Liver (tissue), 3 donors: Measurements from ENCODE around the gene SLC25A15.

Experiments used
- HNF4A ChIP-seq, 2 donors: conservative IDR thresholded peaks; 2 replicates each; pipeline ENCODE4 v1.6.1; 2016; ENCODE audit warnings: antibody characterized with exemption in 2 of 2, mild to moderate bottlenecking in 2 of 2
- SP1 ChIP-seq: IDR thresholded peaks from 2 replicates; pipeline ENCODE4 v1.6.1; 2018; ENCODE audit warnings: antibody characterized with exemption, mild to moderate bottlenecking
- TAF1 ChIP-seq: conservative IDR thresholded peaks from 2 replicates; pipeline ENCODE4 v1.6.1; 2016; ENCODE audit warnings: antibody characterized with exemption, mild to moderate bottlenecking
- YY1 ChIP-seq: IDR thresholded peaks from 2 replicates; pipeline ENCODE4 v1.6.1; 2016; ENCODE audit warnings: antibody characterized with exemption, mild to moderate bottlenecking
- TF ChIP-seq, protein P1 (sequence below): fragments of 150-350 bp; IDR thresholded peaks from 2 replicates; pipeline ENCODE4 v1.5.1; 2017; ENCODE audit warnings: improper control_type of control experiment, low read depth, low read length; ENCODE audit not compliant: missing input control
- TF ChIP-seq, protein P2 (sequence below): IDR thresholded peaks from 2 replicates; pipeline ENCODE4 v1.6.1; 2016; ENCODE audit warnings: antibody characterized with exemption
- TF ChIP-seq, protein P3 (sequence below): IDR thresholded peaks from 2 replicates; pipeline ENCODE4 v1.6.1; 2016; ENCODE audit warnings: antibody characterized with exemption, mild to moderate bottlenecking
- TF ChIP-seq, protein P4 (sequence below): IDR thresholded peaks from 2 replicates; pipeline ENCODE4 v1.6.1; 2016; ENCODE audit warnings: antibody characterized with exemption
- donor health status: healthy.
- donor health status: healthy.

DNA sequence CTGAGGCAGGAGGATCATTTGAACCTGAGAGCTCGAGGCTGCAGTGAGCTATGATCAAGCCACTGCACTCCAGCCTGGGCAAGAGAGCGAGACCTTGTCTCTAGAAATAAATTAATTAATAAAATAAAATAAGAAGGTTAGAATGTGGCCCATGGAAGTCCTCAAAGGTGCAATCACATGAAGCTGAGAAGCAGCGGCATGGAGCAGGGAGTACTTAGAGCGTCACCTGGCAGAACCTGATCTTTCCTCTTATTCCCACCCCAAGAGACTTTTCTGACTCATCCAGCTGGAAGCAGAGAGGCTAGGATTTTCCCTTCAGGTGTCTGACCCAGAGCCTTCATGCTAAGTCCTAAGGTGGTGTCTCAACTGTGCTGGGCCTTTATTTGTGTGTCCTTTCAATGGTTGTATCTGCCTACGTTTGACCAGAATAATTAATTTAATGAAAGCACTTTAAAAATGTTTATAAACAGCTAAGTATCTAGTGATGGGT, 9.6 kb upstream of the SLC25A15 start:
- TF ChIP-seq YY1 (no peak), SP1 (no peak), TAF1 (no peak), HNF4A (conservative IDR thresholded peaks at IDR 0.05) (no peak)
- TF ChIP-seq, protein P1, sequence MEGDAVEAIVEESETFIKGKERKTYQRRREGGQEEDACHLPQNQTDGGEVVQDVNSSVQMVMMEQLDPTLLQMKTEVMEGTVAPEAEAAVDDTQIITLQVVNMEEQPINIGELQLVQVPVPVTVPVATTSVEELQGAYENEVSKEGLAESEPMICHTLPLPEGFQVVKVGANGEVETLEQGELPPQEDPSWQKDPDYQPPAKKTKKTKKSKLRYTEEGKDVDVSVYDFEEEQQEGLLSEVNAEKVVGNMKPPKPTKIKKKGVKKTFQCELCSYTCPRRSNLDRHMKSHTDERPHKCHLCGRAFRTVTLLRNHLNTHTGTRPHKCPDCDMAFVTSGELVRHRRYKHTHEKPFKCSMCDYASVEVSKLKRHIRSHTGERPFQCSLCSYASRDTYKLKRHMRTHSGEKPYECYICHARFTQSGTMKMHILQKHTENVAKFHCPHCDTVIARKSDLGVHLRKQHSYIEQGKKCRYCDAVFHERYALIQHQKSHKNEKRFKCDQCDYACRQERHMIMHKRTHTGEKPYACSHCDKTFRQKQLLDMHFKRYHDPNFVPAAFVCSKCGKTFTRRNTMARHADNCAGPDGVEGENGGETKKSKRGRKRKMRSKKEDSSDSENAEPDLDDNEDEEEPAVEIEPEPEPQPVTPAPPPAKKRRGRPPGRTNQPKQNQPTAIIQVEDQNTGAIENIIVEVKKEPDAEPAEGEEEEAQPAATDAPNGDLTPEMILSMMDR = no peak
- TF ChIP-seq, protein P2, sequence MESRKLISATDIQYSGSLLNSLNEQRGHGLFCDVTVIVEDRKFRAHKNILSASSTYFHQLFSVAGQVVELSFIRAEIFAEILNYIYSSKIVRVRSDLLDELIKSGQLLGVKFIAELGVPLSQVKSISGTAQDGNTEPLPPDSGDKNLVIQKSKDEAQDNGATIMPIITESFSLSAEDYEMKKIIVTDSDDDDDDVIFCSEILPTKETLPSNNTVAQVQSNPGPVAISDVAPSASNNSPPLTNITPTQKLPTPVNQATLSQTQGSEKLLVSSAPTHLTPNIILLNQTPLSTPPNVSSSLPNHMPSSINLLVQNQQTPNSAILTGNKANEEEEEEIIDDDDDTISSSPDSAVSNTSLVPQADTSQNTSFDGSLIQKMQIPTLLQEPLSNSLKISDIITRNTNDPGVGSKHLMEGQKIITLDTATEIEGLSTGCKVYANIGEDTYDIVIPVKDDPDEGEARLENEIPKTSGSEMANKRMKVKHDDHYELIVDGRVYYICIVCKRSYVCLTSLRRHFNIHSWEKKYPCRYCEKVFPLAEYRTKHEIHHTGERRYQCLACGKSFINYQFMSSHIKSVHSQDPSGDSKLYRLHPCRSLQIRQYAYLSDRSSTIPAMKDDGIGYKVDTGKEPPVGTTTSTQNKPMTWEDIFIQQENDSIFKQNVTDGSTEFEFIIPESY = no peak
- TF ChIP-seq, protein P3, sequence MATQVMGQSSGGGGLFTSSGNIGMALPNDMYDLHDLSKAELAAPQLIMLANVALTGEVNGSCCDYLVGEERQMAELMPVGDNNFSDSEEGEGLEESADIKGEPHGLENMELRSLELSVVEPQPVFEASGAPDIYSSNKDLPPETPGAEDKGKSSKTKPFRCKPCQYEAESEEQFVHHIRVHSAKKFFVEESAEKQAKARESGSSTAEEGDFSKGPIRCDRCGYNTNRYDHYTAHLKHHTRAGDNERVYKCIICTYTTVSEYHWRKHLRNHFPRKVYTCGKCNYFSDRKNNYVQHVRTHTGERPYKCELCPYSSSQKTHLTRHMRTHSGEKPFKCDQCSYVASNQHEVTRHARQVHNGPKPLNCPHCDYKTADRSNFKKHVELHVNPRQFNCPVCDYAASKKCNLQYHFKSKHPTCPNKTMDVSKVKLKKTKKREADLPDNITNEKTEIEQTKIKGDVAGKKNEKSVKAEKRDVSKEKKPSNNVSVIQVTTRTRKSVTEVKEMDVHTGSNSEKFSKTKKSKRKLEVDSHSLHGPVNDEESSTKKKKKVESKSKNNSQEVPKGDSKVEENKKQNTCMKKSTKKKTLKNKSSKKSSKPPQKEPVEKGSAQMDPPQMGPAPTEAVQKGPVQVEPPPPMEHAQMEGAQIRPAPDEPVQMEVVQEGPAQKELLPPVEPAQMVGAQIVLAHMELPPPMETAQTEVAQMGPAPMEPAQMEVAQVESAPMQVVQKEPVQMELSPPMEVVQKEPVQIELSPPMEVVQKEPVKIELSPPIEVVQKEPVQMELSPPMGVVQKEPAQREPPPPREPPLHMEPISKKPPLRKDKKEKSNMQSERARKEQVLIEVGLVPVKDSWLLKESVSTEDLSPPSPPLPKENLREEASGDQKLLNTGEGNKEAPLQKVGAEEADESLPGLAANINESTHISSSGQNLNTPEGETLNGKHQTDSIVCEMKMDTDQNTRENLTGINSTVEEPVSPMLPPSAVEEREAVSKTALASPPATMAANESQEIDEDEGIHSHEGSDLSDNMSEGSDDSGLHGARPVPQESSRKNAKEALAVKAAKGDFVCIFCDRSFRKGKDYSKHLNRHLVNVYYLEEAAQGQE = no peak
- TF ChIP-seq, protein P4, sequence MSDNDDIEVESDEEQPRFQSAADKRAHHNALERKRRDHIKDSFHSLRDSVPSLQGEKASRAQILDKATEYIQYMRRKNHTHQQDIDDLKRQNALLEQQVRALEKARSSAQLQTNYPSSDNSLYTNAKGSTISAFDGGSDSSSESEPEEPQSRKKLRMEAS = no peak
